ENCODE measurements around the gene PROK1. TPM values are rescaled to one million over a fixed set of nuclear protein-coding genes. Genes with fewer than 3 reads are reported as not detected.

The PROK1 gene
- total RNA-seq (2022; extraction: Qiagen RNA extraction; ENCODE audit: low read depth), result not detected in 5 replicates

GRCh38 chr1:110450929-110451328 lies at the start of gene PROK1:
TSS of gene PROK1 (plus strand) at chr1:110451149. CDS start at chr1:110451217, 68 bp downstream.

GRCh38 chr1:110407260-110408210 lies 43.4 kb upstream of the PROK1 start, which contains the start of gene LAMTOR5:
TSS of gene LAMTOR5 (minus strand) at chr1:110407694. CDS start at chr1:110407620, 74 bp downstream.

Other genes with a start within 250 kb of the PROK1 start
- gene KCNC4, start 240.8 kb upstream of the PROK1 start, total RNA-seq (2022; extraction: Qiagen RNA extraction; ENCODE audit: low read depth), result 2.3 to 4.7 TPM (median 3.1 TPM) in 5 replicates
- 6.4 to 9.4 TPM (median 9.0 TPM) in 5 replicates for gene RBM15, start 111.8 kb upstream of the PROK1 start, total RNA-seq (2022; extraction: Qiagen RNA extraction; ENCODE audit: low read depth)
- 23.6 to 41.3 TPM (median 38.5 TPM) in 5 replicates for gene SLC16A4, start 60.1 kb upstream of the PROK1 start, total RNA-seq (2022; extraction: Qiagen RNA extraction; ENCODE audit: low read depth)
- 149 to 189 TPM (median 182 TPM) in 5 replicates for gene LAMTOR5, start 43.5 kb upstream of the PROK1 start, total RNA-seq (2022; extraction: Qiagen RNA extraction; ENCODE audit: low read depth)
- gene KCNA10, start 68.0 kb downstream of the PROK1 start, total RNA-seq (2022; extraction: Qiagen RNA extraction; ENCODE audit: low read depth), result not detected in 5 replicates
- gene KCNA2, start 155.2 kb downstream of the PROK1 start, total RNA-seq (2022; extraction: Qiagen RNA extraction; ENCODE audit: low read depth), result 0.03 to 0.18 TPM (median 0.05 TPM) in 4 of 5 replicates, not detected in the other
- not detected in 5 replicates for gene KCNA3, start 223.8 kb downstream of the PROK1 start, total RNA-seq (2022; extraction: Qiagen RNA extraction; ENCODE audit: low read depth)

Measured in A549 treated with RU486 at 1 μM for 4 hours (cell line).